K562 (cell line): Measurements from ENCODE around the gene FAM131C. TPM values are rescaled to one million over a fixed set of nuclear protein-coding genes. Genes with fewer than 3 reads are reported as not detected.

ENCODE experiments used
- BCL6 ChIP-seq: fragments of 250-450 bp; sonication (Bioruptor Pico); IDR thresholded peaks from 2 replicates; pipeline ENCODE4 v1.4.0; 2020
- CBFA2T2 ChIP-seq: fragments of 450-650 bp; conservative IDR thresholded peaks from 2 replicates; pipeline ENCODE4 v1.6.1; 2017; ENCODE audit warnings: mild to moderate bottlenecking
- CXXC5 ChIP-seq: fragments of 250-450 bp; sonication (Bioruptor Pico); IDR thresholded peaks from 2 replicates; pipeline ENCODE4 v1.8.0; 2022; ENCODE audit warnings: inconsistent platforms, mild to moderate bottlenecking, moderate library complexity
- DIDO1 ChIP-seq: fragments of 450-650 bp; IDR thresholded peaks from 2 replicates; pipeline ENCODE4 v1.6.1; 2016; ENCODE audit warnings: low read depth, missing biosample characterization, missing genetic modification characterization
- E2F3 ChIP-seq: fragments of 250-450 bp; sonication (Bioruptor Pico); IDR thresholded peaks from 2 replicates; pipeline ENCODE4 v1.4.0; 2020; ENCODE audit warnings: mild to moderate bottlenecking
- KDM1A ChIP-seq, 2 experiments: fragments of 450-650 bp; IDR thresholded peaks; 2 replicates each; pipeline ENCODE4 v1.6.1; 2016; ENCODE audit warnings: mild to moderate bottlenecking in 2 of 2
- RBM25 ChIP-seq: fragments of 200-400 bp; formaldehyde crosslinking; IDR thresholded peaks from 2 replicates; pipeline ENCODE4 v1.6.1; 2018; ENCODE audit warnings: low read length, low read depth, moderate library complexity; ENCODE audit not compliant: severe bottlenecking
- SIX5 ChIP-seq, 2 experiments: IDR thresholded peaks; 2 replicates each; pipeline ENCODE4 v1.6.1; 2011; ENCODE audit warnings: low read length in 2 of 2, borderline replicate concordance in 1 of 2, low read depth in 1 of 2, mild to moderate bottlenecking in 1 of 2, moderate library complexity in 1 of 2; ENCODE audit not compliant: insufficient read depth in 1 of 2
- STAT5B ChIP-seq: fragments of 250-450 bp; sonication (Bioruptor Pico); IDR thresholded peaks from 2 replicates; pipeline ENCODE4 v1.8.0; 2021; ENCODE audit warnings: mild to moderate bottlenecking, inconsistent platforms
- ZC3H4 ChIP-seq: sonication (generic); formaldehyde crosslinking; IDR thresholded peaks from 2 replicates; pipeline ENCODE4 v1.9.0; 2021; ENCODE audit warnings: missing genetic modification reagents, borderline replicate concordance
- ZFP36 ChIP-seq: fragments of 150-350 bp; IDR thresholded peaks from 2 replicates; pipeline ENCODE4 v1.6.1; 2018; ENCODE audit warnings: low read length, low read depth; ENCODE audit not compliant: partially characterized antibody
- ZNF444 ChIP-seq: fragments of 250-450 bp; sonication (Bioruptor Pico); IDR thresholded peaks from 2 replicates; pipeline ENCODE4 v1.4.0; 2020; ENCODE audit warnings: mild to moderate bottlenecking, moderate library complexity
- polyA plus RNA-seq, 8 experiments: library from polyadenylated mRNA; depleted of rRNA in 4 of 8; stranded (reverse) in 5 of 8; unstranded in 3 of 8; fragments of >200 nt; fragmentation: Nextera tagmentation in 2 of 8; fragmentation: Illumina TruSeq in 1 of 8; extraction: Ambion mirVana in 2 of 8; extraction: Trizol in 1 of 8; gene quantifications; 2 replicates each; pipeline versions ENCODE4 v1.2.1 to v1.2.3, GENCODE V29; 2011 to 2014; ENCODE audit warnings: inconsistent platforms in 1 of 8, missing spikeins in 1 of 8
- total RNA-seq, 7 experiments: library from RNA; depleted of rRNA in 6 of 7; stranded (reverse); fragments of >200 nt in 6 of 7; fragmentation: Illumina TruSeq in 2 of 7; extraction: Trizol in 2 of 7; gene quantifications; 2 replicates each; pipeline versions ENCODE4 v1.2.1 to v1.2.3, GENCODE V29; 2011 to 2021; ENCODE audit warnings: low replicate concordance in 1 of 7
- TF ChIP-seq, protein P1 (sequence below): conservative IDR thresholded peaks from 2 replicates; pipeline ENCODE4 v1.6.1; 2011; ENCODE audit warnings: low read depth, mild to moderate bottlenecking, low read length; ENCODE audit not compliant: control insufficient read depth
- TF ChIP-seq, protein P2 (sequence below): fragments of 450-650 bp; formaldehyde crosslinking; IDR thresholded peaks from 2 replicates; pipeline ENCODE4 v1.4.0; 2020; ENCODE audit warnings: mild to moderate bottlenecking, mixed read lengths
- TF ChIP-seq, protein P3 (sequence below): fragments of 450-650 bp; IDR thresholded peaks from 2 replicates; pipeline ENCODE4 v1.6.1; 2017; ENCODE audit warnings: antibody characterized with exemption
- TF ChIP-seq, protein P4 (sequence below): sonication (generic); formaldehyde crosslinking; IDR thresholded peaks from 2 replicates; pipeline ENCODE4 v1.8.0; 2022; ENCODE audit warnings: missing genetic modification reagents, mild to moderate bottlenecking, borderline replicate concordance
- TF ChIP-seq, protein P5 (sequence below): fragments of 250-450 bp; sonication (Bioruptor Pico); IDR thresholded peaks from 2 replicates; pipeline ENCODE4 v1.4.0; 2020
- TF ChIP-seq, protein P6 (sequence below): sonication (generic); formaldehyde crosslinking; IDR thresholded peaks from 2 replicates; pipeline ENCODE4 v1.5.0; 2020; ENCODE audit warnings: missing genetic modification reagents

Gene FAM131C
- total and polyA plus RNA-seq, 9 of the 15 experiments (the other 6 are each of a cell fraction or from before 2014, with no cell fraction given) = 0.10 to 0.29 (median 0.16) TPM; not detected in 6

DNA sequence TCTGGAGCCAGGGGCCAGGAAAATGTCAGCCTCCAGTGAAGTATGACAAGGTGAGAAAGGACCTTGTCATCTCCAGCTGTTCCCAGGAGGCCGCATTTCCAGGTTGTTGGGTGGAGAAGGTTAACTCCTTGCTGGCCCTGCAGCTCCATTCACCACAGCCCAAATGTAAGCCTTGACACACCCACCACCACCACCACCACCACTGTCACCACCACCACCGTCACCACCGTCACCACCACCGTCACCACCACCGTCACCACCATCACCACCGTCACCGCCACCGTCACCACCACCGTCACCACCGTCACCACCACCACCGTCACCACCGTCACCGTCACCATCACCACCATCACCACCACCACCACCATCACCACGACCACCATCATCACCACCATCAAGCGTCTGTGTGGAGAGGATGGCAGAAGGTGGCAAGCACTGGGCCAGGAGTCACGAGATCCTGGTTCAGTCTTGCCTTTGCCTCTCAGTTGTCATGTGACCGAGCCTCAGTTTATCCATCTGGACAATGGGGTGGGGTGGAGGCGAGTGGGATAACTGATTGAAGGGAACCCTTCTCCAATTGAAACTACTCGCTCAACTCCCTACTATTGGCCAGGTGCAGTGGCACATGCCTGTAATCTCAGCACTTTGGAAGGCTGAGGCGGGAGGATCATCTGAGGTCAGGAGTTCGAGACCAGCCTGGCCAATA lies 21.2 kb upstream of the FAM131C start (continued):
- TF ChIP-seq RBM25 (peak; percentile 74), DIDO1 (no peak), KDM1A (IDR thresholded peaks at IDR 0.05) (peak; percentile 75 to 89), ZFP36 (no peak), ZC3H4 (CRISPR knock-in tag) (no peak), BCL6 (no peak), CXXC5 (no peak), E2F3 (CRISPR knock-in tag) (no peak), ZNF444 (CRISPR knock-in tag) (no peak), CBFA2T2 (no peak), STAT5B (CRISPR knock-in tag) (no peak), SIX5 (IDR thresholded peaks at IDR 0.05; ENCODE audit: borderline replicate concordance in 1 of 2, insufficient read depth in 1 of 2, low read depth in 1 of 2, low read length in 2 of 2) (no peak)
- TF ChIP-seq, protein P1, sequence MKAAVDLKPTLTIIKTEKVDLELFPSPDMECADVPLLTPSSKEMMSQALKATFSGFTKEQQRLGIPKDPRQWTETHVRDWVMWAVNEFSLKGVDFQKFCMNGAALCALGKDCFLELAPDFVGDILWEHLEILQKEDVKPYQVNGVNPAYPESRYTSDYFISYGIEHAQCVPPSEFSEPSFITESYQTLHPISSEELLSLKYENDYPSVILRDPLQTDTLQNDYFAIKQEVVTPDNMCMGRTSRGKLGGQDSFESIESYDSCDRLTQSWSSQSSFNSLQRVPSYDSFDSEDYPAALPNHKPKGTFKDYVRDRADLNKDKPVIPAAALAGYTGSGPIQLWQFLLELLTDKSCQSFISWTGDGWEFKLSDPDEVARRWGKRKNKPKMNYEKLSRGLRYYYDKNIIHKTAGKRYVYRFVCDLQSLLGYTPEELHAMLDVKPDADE = no peak
- TF ChIP-seq, protein P2, sequence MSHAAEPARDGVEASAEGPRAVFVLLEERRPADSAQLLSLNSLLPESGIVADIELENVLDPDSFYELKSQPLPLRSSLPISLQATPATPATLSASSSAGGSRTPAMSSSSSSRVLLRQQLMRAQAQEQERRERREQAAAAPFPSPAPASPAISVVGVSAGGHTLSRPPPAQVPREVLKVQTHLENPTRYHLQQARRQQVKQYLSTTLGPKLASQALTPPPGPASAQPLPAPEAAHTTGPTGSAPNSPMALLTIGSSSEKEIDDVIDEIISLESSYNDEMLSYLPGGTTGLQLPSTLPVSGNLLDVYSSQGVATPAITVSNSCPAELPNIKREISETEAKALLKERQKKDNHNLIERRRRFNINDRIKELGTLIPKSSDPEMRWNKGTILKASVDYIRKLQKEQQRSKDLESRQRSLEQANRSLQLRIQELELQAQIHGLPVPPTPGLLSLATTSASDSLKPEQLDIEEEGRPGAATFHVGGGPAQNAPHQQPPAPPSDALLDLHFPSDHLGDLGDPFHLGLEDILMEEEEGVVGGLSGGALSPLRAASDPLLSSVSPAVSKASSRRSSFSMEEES = peak; percentile 61
- TF ChIP-seq, protein P3, sequence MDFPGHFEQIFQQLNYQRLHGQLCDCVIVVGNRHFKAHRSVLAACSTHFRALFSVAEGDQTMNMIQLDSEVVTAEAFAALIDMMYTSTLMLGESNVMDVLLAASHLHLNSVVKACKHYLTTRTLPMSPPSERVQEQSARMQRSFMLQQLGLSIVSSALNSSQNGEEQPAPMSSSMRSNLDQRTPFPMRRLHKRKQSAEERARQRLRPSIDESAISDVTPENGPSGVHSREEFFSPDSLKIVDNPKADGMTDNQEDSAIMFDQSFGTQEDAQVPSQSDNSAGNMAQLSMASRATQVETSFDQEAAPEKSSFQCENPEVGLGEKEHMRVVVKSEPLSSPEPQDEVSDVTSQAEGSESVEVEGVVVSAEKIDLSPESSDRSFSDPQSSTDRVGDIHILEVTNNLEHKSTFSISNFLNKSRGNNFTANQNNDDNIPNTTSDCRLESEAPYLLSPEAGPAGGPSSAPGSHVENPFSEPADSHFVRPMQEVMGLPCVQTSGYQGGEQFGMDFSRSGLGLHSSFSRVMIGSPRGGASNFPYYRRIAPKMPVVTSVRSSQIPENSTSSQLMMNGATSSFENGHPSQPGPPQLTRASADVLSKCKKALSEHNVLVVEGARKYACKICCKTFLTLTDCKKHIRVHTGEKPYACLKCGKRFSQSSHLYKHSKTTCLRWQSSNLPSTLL = no peak
- TF ChIP-seq, protein P4, sequence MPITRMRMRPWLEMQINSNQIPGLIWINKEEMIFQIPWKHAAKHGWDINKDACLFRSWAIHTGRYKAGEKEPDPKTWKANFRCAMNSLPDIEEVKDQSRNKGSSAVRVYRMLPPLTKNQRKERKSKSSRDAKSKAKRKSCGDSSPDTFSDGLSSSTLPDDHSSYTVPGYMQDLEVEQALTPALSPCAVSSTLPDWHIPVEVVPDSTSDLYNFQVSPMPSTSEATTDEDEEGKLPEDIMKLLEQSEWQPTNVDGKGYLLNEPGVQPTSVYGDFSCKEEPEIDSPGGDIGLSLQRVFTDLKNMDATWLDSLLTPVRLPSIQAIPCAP (CRISPR knock-in tag) = no peak
- TF ChIP-seq, protein P5, sequence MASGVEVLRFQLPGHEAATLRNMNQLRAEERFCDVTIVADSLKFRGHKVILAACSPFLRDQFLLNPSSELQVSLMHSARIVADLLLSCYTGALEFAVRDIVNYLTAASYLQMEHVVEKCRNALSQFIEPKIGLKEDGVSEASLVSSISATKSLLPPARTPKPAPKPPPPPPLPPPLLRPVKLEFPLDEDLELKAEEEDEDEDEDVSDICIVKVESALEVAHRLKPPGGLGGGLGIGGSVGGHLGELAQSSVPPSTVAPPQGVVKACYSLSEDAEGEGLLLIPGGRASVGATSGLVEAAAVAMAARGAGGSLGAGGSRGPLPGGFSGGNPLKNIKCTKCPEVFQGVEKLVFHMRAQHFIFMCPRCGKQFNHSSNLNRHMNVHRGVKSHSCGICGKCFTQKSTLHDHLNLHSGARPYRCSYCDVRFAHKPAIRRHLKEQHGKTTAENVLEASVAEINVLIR (CRISPR knock-in tag) = no peak
- TF ChIP-seq, protein P6, sequence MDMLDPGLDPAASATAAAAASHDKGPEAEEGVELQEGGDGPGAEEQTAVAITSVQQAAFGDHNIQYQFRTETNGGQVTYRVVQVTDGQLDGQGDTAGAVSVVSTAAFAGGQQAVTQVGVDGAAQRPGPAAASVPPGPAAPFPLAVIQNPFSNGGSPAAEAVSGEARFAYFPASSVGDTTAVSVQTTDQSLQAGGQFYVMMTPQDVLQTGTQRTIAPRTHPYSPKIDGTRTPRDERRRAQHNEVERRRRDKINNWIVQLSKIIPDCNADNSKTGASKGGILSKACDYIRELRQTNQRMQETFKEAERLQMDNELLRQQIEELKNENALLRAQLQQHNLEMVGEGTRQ = no peak
